CD4-positive, alpha-beta T cell (primary cell): ENCODE measurements around the gene HEPHL1. TPM values are rescaled to one million over a fixed set of nuclear protein-coding genes. Genes with fewer than 3 reads are reported as not detected.

Experiments
- ATAC-seq: fragments of 200-7000 bp; cut with Tn5 transposase; one replicate; pipeline ENCODE4 v1.10.0; 2022; ENCODE audit warnings: mild to moderate bottlenecking; ENCODE audit not compliant: poor library complexity
- CTCF ChIA-PET: fragments of 350-600 bp; sonication (Branson Sonifier 250); formaldehyde crosslinking; loops from one replicate; lab custom pipeline; 2021; ENCODE audit warnings: antibody characterized with exemption, inconsistent platforms; lab: Charles Lee
- POLR2A ChIA-PET: fragments of 350-600 bp; sonication (Branson Sonifier 250); formaldehyde crosslinking; loops from one replicate; lab custom pipeline; 2021; ENCODE audit warnings: antibody characterized with exemption, inconsistent platforms; lab: Charles Lee
- DNase-seq, 14 experiments: peaks; one replicate each; pipeline ENCODE4 v3.0.0-alpha.2; 2013 to 2020; ENCODE audit warnings: mixed read lengths in 2 of 14
- H3K27ac ChIP-seq, 2 donors: one replicate each; pipeline versions ENCODE4 v1.5.1 to v1.7.0; 2013; ENCODE audit warnings: low read length in 2 of 2, low read depth in 1 of 2, mild to moderate bottlenecking in 1 of 2
- H3K27me3 ChIP-seq, 2 experiments: 1 replicate in 1 of 2; 2 replicates in 1 of 2; pipeline versions ENCODE4 v1.6.1 to v1.7.0; 2013; ENCODE audit warnings: low read length in 2 of 2, control low read depth in 1 of 2, mild to moderate bottlenecking in 1 of 2, moderate library complexity in 1 of 2; ENCODE audit not compliant: insufficient read depth in 2 of 2, control insufficient read depth in 1 of 2
- H3K36me3 ChIP-seq: one replicate; pipeline ENCODE4 v1.6.1; 2013; ENCODE audit warnings: low read length, control low read depth; ENCODE audit not compliant: insufficient read depth
- H3K4me1 ChIP-seq: one replicate; pipeline ENCODE4 v1.6.1; 2013; ENCODE audit warnings: low read length, control low read depth; ENCODE audit not compliant: insufficient read depth
- H3K4me3 ChIP-seq: one replicate; pipeline ENCODE4 v1.5.1; 2013; ENCODE audit warnings: mild to moderate bottlenecking, low read length, moderate library complexity
- H3K9me3 ChIP-seq, 2 experiments: 1 replicate in 1 of 2; 2 replicates in 1 of 2; pipeline versions ENCODE4 v1.6.1 to v1.7.0; 2013; ENCODE audit warnings: low read length in 2 of 2, mild to moderate bottlenecking in 2 of 2, control low read depth in 1 of 2, moderate library complexity in 1 of 2; ENCODE audit not compliant: control insufficient read depth in 1 of 2, insufficient read depth in 1 of 2
- H3K27ac Mint-ChIP-seq: one replicate; pipeline ENCODE4 v1.8.0; 2020; ENCODE audit warnings: mixed read lengths
- H3K27me3 Mint-ChIP-seq: one replicate; pipeline ENCODE4 v1.8.0; 2021; ENCODE audit warnings: mixed read lengths
- H3K36me3 Mint-ChIP-seq: one replicate; pipeline ENCODE4 v1.8.0; 2021; ENCODE audit warnings: low read depth, mixed read lengths
- H3K4me1 Mint-ChIP-seq: one replicate; pipeline ENCODE4 v1.8.0; 2021; ENCODE audit warnings: low read depth, mixed read lengths
- H3K4me3 Mint-ChIP-seq: one replicate; pipeline ENCODE4 v1.8.0; 2020; ENCODE audit warnings: mild to moderate bottlenecking, mixed read lengths
- H3K9me3 Mint-ChIP-seq: one replicate; pipeline ENCODE4 v1.8.0; 2020; ENCODE audit warnings: mixed read lengths
- CTCF ChIP-seq: fragments of 200-600 bp; IDR thresholded peaks from one replicate; pipeline ENCODE4 v1.8.0; 2022; ENCODE audit warnings: antibody characterized with exemption, mild to moderate bottlenecking
- intact Hi-C, 2 experiments: fragments of 100-400 bp; cut with DNase I in 1 of 2; cut with micrococcal nuclease in 1 of 2; formaldehyde crosslinking; loops; one replicate each; pipeline versions ENCODE4 v1.15.1 to v1.9.0; 2023 to 2025; cut with DNase I, micrococcal nuclease
- total RNA-seq, 174 experiments: library from RNA in 2 of 174; stranded (reverse) in 2 of 174; gene quantifications; one replicate each; pipeline ENCODE4 v1.2.3 and lab custom pipeline; 2021 to 2026

The HEPHL1 gene
- total RNA-seq, 2 experiments from 2014 or later = not detected

- intact Hi-C loops = no loop called here
- no peak for ATAC-seq
- Histone ChIP-seq H3K9me3 (peaks cover 0 to 3% of the 10 kb centered on the region in 2 experiments), H3K36me3 (no peaks in the 10 kb centered on the region), H3K4me3 (no peak overlapping the region), H3K27me3 (no peaks in the 10 kb centered on the region), H3K4me1 (no peaks in the 10 kb centered on the region), H3K27ac (no peak overlapping the region)
- TF ChIP-seq CTCF = no peak
- Mint-ChIP-seq H3K36me3 (no peaks in the 10 kb centered on the region), H3K4me3 (no peak overlapping the region), H3K4me1 (no peaks in the 10 kb centered on the region), H3K9me3 (peaks cover 3% of the 10 kb centered on the region), H3K27me3 (peaks cover 5% of the 10 kb centered on the region), H3K27ac (no peak overlapping the region)
- POLR2A ChIA-PET = no interaction called here
- CTCF ChIA-PET = no interaction called here
- DNase-seq = no peak
Measured at GRCh38 chr11:94031625-94032024, 10.5 kb downstream of the HEPHL1 start.

- Mint-ChIP-seq H3K27ac (no peak overlapping the region), H3K9me3 (peaks cover under 1% of the 10 kb centered on the region), H3K4me3 (no peak overlapping the region), H3K4me1 (no peaks in the 10 kb centered on the region), H3K36me3 (no peaks in the 10 kb centered on the region), H3K27me3 (peaks cover 5% of the 10 kb centered on the region)
- H3K4me3 ChIP-seq = no peak overlapping the region
- TF ChIP-seq CTCF = no peak
- H3K9me3 ChIP-seq = peaks cover 0 to 3% of the 10 kb centered on the region in 2 experiments
- no peak overlapping the region for H3K27ac ChIP-seq
- ChIA-PET CTCF (no interaction called here), POLR2A (no interaction called here)
- no peaks in the 10 kb centered on the region for H3K4me1 ChIP-seq
- DNase-seq = no peak
- H3K36me3 ChIP-seq = no peaks in the 10 kb centered on the region
- intact Hi-C loops = no loop called here
- H3K27me3 ChIP-seq = no peaks in the 10 kb centered on the region
- ATAC-seq = no peak
Measured at GRCh38 chr11:94032066-94032465, 10.9 kb downstream of the HEPHL1 start.

GRCh38 chr11:94032725-94033124 is 11.6 kb downstream of the HEPHL1 start:
- intact Hi-C loops = no loop called here
- CTCF ChIA-PET = no interaction called here

More at GRCh38 chr11:94032725-94033124, 11.6 kb downstream of the HEPHL1 start:
- Histone ChIP-seq H3K27ac (no peak overlapping the region), H3K9me3 (peaks cover 0 to 3% of the 10 kb centered on the region in 2 experiments), H3K4me1 (no peaks in the 10 kb centered on the region), H3K27me3 (no peaks in the 10 kb centered on the region), H3K4me3 (no peak overlapping the region), H3K36me3 (no peaks in the 10 kb centered on the region)
- TF ChIP-seq CTCF = no peak
- POLR2A ChIA-PET = no interaction called here
- H3K27me3 Mint-ChIP-seq = peaks cover 5% of the 10 kb centered on the region
- H3K9me3 Mint-ChIP-seq = no peaks in the 10 kb centered on the region
- no peaks in the 10 kb centered on the region for H3K4me1 Mint-ChIP-seq
- no peak overlapping the region for H3K27ac Mint-ChIP-seq
- DNase-seq (no peak), ATAC-seq (no peak)
- H3K36me3 Mint-ChIP-seq = no peaks in the 10 kb centered on the region
- no peak overlapping the region for H3K4me3 Mint-ChIP-seq
